ENCODE measurements around the gene DCLRE1B.

The DCLRE1B gene

DNA sequence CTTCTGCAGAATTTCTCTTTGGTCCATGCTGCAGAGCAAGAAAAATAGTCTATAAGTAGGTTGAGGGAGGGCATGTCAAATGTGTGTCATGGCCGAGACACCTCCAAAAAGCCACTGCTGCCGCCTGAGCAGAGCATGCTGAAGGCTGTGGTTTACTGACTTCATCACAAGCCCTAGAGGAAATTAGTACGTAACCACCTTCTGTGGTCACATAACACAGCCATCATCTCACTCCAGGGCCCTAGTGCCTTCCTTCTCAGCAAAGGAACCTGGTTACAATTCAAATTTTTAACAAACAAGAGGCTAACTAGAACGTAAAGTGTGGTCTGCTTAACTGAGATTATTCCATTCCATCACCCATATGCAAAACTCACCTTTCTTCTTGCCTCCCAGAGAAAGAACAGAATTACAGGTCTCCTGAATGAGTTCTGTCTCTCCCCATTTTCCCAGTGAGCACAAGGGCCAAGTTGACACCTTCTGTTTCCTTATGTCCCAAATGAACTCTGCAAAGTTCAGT lies 33.5 kb upstream of the DCLRE1B start, which contains the start of gene PTPN22:
Gene PTPN22, minus strand, starts transcription at position 116 of the 517 bp plus-strand sequence.
- ChIA-PET CTCF (no interaction called here), POLR2A (no interaction called here)
- DNase-seq (ENCODE audit: extremely low spot score): peak; percentile 70
- no peak for TF ChIP-seq CTCF (IDR thresholded peaks at IDR 0.05; ENCODE audit: control extremely low read depth, extremely low read depth, low read depth, missing control alignments)

GRCh38 chr1:113872219-113872935 lies 32.7 kb upstream of the DCLRE1B start:
- ChIA-PET CTCF (no interaction called here), POLR2A (interaction anchor here (0.6 kb wide), 1 partner anchor 13 kb away, joined by 5 read pairs; no protein-coding TSS in a partner anchor)
- no peak for DNase-seq (ENCODE audit: extremely low spot score)
- TF ChIP-seq CTCF (IDR thresholded peaks at IDR 0.05; ENCODE audit: control extremely low read depth, extremely low read depth, low read depth, missing control alignments): no peak

GRCh38 chr1:113874012-113874879 lies 30.9 kb upstream of the DCLRE1B start:
- ChIA-PET POLR2A (interaction anchor here (1.1 kb wide), 2 partner anchors 14 to 55 kb away, joined by 3 read pairs; partner anchors contain the start of gene HIPK1), CTCF (interaction anchor here (1.1 to 6.0 kb wide), 5 partner anchors 12 to 801 kb away, joined by 3 to 50 read pairs (median 6); partner anchors contain the start of genes BCL2L15 and LRIG2)
- peak; percentile 53 for TF ChIP-seq CTCF (IDR thresholded peaks at IDR 0.05; ENCODE audit: control extremely low read depth, extremely low read depth, low read depth, missing control alignments)
- no peak for DNase-seq (ENCODE audit: extremely low spot score)

GRCh38 chr1:113875714-113876113 lies 29.4 kb upstream of the DCLRE1B start:
- CTCF ChIA-PET: interaction anchor here (1.0 to 6.0 kb wide), 11 partner anchors 10 to 55 kb away, joined by 3 to 50 read pairs (median 6); partner anchors contain the start of genes AP4B1 and BCL2L15
- no peak for DNase-seq (ENCODE audit: extremely low spot score)
- no peak for TF ChIP-seq CTCF (IDR thresholded peaks at IDR 0.05; ENCODE audit: control extremely low read depth, extremely low read depth, low read depth, missing control alignments)
- POLR2A ChIA-PET: interaction anchor here (0.5 kb wide), 1 partner anchor 59 kb away, joined by 8 read pairs; no protein-coding TSS in a partner anchor

DNA sequence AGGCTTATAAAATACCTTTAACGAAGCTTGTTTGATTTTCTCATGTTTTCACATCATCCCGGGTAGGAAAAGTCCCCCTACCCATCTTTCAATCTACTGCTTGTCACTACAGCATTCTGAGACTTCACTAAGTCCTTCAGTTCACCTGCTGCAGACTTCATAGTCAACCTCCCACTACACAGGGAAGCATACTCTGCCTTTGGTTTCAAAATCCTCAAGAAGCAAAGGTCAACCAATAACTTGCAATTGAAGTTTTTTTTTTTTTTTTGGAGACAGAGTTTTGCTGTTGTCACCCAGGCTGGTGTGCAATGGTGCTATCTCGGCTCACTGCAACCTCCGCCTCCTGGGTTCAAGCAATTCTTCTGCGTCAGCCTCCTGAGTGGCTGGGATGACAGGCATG lies 28.9 kb upstream of the DCLRE1B start:
- no peak for DNase-seq (ENCODE audit: extremely low spot score)
- ChIA-PET CTCF (interaction anchor here (1.2 to 6.0 kb wide), 10 partner anchors 10 to 41 kb away, joined by 4 to 50 read pairs (median 6); partner anchors contain the start of genes AP4B1 and BCL2L15), POLR2A (no interaction called here)
- no peak for TF ChIP-seq CTCF (IDR thresholded peaks at IDR 0.05; ENCODE audit: control extremely low read depth, extremely low read depth, low read depth, missing control alignments)

GRCh38 chr1:113879739-113880038 lies 25.4 kb upstream of the DCLRE1B start:
- no peak for TF ChIP-seq CTCF (IDR thresholded peaks at IDR 0.05; ENCODE audit: control extremely low read depth, extremely low read depth, low read depth, missing control alignments)
- POLR2A ChIA-PET: interaction anchor here (0.6 to 1.3 kb wide), 4 partner anchors 10 to 59 kb away, joined by 3 to 7 read pairs (median 4); partner anchors contain the start of gene HIPK1
- CTCF ChIA-PET: interaction anchor here (0.8 to 2.6 kb wide), 8 partner anchors 10 to 45 kb away, joined by 3 to 10 read pairs (median 4); partner anchors contain the start of genes AP4B1 and DCLRE1B
- no peak for DNase-seq (ENCODE audit: extremely low spot score)
